Forelimb muscle (tissue), 1 donor: ENCODE measurements around the gene ERBB3. TPM values are rescaled to one million over a fixed set of nuclear protein-coding genes. Genes with fewer than 3 reads are reported as not detected.

Experiments
- DNase-seq: peaks from one replicate; pipeline ENCODE4 v3.0.0-alpha.2; 2013; ENCODE audit warnings: low read depth
- polyA plus RNA-seq: library from polyadenylated mRNA; unstranded; fragments of 120-200 nt; gene quantifications from one replicate; pipeline ENCODE4 v1.2.1, GENCODE V29; 2013; ENCODE audit not compliant: insufficient read length

The ERBB3 gene
- polyA plus RNA-seq, 1 donor, result 187 TPM

GRCh38 chr12:56078931-56079722, 838 bp upstream of the ERBB3 start:
- DNase-seq, result no peak

- DNase-seq, result no peak
Measured at GRCh38 chr12:56080556-56081138, 682 bp downstream of the ERBB3 start.

DNA sequence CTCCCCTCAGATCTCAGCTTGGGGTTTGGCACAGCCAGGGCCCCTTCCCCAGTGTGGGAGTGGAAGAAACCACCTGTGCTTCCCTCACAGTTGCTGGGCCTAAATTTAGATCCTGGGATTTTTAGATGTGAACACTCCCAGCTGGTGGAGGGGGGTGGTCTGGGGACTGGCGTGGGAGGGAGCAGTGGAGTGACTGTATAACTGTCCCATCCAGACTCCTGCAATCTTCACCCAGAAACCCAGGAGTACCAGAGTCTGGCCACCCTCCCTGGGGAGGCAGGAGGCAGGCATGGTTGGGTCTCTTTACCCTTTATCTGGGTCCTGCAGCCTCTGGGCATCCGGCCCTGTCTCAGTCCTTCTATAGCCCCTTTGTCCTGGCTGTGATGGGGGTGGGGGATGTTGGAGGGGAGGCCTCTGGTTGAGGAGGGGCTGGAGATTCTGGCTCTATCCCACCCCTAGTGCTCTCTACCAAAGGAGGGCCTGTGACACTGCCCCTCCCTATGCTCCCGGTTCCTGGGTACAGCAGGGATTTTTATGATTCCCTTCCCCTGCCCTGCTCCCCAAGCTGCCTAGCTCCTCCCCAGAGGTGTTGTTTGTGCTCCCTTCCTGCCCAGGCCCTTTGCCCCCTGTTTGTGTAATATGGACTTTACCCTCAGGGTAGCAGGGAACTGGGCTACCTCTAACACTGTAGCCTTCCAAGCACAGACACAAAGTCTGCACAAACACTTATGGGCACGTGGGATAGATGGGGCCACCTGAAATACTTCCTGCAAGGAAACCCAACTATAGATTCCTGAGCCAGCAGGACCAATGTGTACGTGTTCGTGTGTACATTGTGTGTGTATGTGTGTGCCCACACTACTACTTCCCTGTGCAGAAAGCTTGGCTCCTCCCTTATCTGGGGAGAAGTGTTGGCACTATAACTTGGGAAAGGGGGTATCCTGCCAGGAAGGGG, 1.7 kb downstream of the ERBB3 start:
- DNase-seq, result no peak

- no peak for DNase-seq
Measured at GRCh38 chr12:56082382-56082781, 2.4 kb downstream of the ERBB3 start.

GRCh38 chr12:56082967-56083366, 3.0 kb downstream of the ERBB3 start:
- no peak for DNase-seq

DNA sequence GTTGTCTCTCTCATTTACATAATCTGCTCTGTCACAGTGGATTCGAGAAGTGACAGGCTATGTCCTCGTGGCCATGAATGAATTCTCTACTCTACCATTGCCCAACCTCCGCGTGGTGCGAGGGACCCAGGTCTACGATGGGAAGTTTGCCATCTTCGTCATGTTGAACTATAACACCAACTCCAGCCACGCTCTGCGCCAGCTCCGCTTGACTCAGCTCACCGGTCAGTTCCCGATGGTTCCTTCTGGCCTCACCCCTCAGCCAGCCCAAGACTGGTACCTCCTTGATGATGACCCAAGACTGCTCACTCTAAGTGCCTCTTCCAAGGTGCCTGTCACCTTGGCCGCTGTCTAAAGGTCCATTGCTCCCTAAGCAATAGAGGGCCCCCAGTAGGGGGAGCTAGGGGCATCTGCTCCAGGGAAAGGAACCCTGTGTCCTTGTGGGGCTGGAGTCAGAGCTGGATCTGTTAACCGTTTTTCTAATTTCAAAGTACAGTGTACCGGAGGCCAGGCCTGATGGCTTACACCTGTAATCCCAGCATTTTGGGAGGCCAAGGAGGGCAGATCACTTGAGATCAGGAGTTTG, 5.1 kb downstream of the ERBB3 start:
- no peak for DNase-seq

- no peak for DNase-seq
Measured at GRCh38 chr12:56086096-56086495, 6.1 kb downstream of the ERBB3 start.

DNA sequence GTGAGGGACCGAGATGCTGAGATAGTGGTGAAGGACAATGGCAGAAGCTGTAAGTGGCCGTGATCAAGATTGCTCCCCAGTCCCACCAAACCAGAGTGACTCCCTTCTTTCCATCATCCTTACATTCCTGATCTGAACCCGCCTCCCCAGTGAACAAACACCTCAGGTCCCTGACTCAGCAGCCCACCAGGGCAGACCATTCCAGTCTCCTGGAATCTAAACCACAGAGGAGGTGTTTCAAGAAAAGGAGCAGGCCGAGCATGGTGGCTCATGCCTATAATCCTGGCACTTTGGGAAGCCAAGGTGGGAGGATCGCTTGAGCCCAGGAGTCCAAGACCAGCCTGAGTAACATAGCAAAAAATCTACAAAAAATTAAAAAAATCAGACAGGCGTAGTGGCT, 6.6 kb downstream of the ERBB3 start:
- no peak for DNase-seq

GRCh38 chr12:56087220-56087619, 7.3 kb downstream of the ERBB3 start:
- DNase-seq, result no peak

DNA sequence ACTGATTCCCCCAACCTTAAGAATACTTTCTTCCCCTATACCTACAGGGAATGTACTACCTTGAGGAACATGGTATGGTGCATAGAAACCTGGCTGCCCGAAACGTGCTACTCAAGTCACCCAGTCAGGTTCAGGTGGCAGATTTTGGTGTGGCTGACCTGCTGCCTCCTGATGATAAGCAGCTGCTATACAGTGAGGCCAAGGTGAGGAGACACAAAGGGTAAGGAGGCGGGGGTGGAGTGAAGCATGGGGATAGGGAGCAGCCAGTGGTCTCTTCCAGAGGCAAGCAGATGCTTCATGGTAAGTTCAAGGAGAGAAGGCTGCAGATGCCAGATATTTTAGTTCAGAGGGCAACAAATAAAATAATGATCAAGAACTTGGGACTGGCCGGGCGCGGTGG, 17.8 kb downstream of the ERBB3 start:
- no peak for DNase-seq

GRCh38 chr12:56098592-56098991, 18.6 kb downstream of the ERBB3 start:
- no peak for DNase-seq

DNA sequence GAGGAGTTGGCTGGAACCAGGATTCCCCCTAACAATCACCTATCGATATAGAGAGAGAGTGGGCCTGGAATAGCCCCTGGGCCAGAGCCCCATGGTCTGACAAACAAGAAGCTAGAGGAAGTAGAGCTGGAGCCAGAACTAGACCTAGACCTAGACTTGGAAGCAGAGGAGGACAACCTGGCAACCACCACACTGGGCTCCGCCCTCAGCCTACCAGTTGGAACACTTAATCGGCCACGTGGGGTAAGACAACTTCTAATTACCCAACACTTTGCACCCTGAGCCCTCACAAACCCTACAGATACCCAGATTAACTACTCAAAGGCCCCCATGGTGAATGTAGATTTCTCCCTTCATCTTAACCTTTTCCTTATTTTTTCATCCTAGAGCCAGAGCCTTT, 19.8 kb downstream of the ERBB3 start:
- DNase-seq, result no peak

GRCh38 chr12:56101045-56101444, 21.1 kb downstream of the ERBB3 start:
- no peak for DNase-seq

GRCh38 chr12:56102683-56103065, 22.7 kb downstream of the ERBB3 start:
- no peak for DNase-seq

DNA sequence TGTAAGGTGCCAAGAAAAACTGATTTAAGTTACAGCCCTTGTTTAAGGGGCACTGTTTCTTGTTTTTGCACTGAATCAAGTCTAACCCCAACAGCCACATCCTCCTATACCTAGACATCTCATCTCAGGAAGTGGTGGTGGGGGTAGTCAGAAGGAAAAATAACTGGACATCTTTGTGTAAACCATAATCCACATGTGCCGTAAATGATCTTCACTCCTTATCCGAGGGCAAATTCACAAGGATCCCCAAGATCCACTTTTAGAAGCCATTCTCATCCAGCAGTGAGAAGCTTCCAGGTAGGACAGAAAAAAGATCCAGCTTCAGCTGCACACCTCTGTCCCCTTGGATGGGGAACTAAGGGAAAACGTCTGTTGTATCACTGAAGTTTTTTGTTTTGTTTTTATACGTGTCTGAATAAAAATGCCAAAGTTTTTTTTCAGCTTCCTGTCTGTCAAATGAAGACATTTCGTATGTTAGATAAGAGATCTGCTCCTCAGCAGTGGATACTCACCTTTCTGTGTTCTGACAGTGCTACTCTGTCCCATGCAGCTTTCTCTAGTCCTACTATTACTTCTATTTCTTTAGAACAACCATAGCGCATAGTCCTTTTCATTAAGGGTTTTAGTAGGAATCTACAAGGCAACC, 23.2 kb downstream of the ERBB3 start:
- no peak for DNase-seq

GRCh38 chr12:56103823-56104108, 23.8 kb downstream of the ERBB3 start:
- DNase-seq, result no peak

DNA sequence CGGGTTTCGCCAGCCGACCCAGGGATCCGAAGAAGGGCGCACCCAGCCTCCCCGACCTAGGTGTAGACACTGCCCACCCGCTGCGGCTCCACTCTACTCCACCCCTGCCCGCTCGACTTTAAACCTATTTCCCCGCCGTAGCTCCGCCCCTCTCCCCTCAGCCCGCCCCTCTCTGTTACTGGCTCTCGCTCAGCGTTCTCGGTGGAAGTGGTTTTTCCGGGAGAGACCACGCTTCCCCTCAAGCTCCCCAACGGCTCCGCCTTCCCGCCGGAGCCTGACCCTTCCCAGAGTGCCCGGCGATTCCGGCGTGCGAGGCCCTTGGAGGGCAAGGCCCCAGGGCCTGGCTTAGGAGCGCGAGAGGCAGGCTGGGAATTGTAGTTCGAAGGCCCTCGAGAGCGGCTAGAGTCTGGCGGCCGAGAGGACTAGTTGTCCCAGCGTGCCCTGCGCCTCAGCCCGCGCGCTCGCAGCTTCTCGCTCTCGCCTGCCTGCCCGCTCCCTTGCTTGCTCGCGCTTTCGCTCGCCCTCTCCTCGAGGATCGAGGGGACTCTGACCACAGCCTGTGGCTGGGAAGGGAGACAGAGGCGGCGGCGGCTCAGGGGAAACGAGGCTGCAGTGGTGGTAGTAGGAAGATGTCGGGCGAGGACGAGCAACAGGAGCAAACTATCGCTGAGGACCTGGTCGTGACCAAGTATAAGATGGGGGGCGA, 24.3 kb downstream of the ERBB3 start, which contains the start of gene PA2G4:
TSS of gene PA2G4 (plus strand) at position 451 of the 706 bp plus-strand sequence. CDS start at position 630, 179 bp downstream.
- peak; percentile 94 for DNase-seq

GRCh38 chr12:56104815-56105608, 25.0 kb downstream of the ERBB3 start:
- DNase-seq, result no peak

DNA sequence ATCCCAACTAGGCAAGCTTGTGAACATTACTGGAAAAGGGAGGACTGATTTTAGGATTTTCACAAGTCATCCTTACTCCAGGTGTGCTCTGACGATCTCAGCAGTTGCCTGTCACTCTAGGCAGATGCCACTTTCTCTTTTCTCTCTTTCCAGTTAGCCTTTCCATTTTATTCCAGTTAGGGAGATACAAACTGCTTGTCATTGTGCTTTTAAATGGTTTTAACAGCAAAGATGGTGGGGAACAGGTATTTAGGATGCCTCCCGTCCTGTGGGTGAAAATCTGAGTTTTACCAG, 25.6 kb downstream of the ERBB3 start:
- no peak for DNase-seq

DNA sequence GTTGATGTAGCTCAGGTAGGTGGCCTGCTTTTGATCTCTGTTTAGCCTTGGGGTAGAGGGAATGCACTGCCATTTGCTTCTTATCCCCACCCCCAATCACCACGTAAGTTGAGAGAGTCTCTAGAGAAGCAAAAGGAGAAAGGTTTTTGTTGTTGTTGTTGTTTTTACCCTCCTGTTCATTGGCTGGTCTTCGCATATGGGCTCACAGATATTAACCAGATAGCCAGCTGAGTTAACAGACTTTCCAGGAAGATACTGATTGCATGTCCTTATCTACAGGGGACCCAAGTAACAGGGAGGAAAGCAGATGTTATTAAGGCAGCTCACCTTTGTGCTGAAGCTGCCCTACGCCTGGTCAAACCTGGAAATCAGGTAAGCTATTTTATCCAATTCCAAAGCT, 27.3 kb downstream of the ERBB3 start:
- no peak for DNase-seq
